H1 (cell line): Measurements from ENCODE around the gene RNF32. TPM values are rescaled to one million over a fixed set of nuclear protein-coding genes. Genes with fewer than 3 reads are reported as not detected.

Experiments
- CTCF ChIA-PET: fragments of 300-600 bp; sonication (Branson Sonifier 250); formaldehyde crosslinking; loops from one replicate; lab custom pipeline; 2021; ENCODE audit not compliant: partially characterized antibody; lab: Charles Lee
- POLR2A ChIA-PET: fragments of 300-600 bp; sonication (Branson Sonifier 250); formaldehyde crosslinking; loops from one replicate; lab custom pipeline; 2021; ENCODE audit warnings: inconsistent platforms; ENCODE audit not compliant: partially characterized antibody; lab: Charles Lee
- DNase-seq, 2 experiments: peaks; one replicate each; pipeline versions ENCODE4 v3.0.0 to v3.0.0-alpha.2; 2010 to 2022; ENCODE audit warnings: low spot score in 2 of 2, low read depth in 1 of 2, mixed read lengths in 1 of 2
- FAIRE-seq: peaks from 2 replicates; lab custom pipeline; 2011; peaks lifted over from hg19 to GRCh38; lab: Jason Lieb, UNC
- H2AFZ ChIP-seq: 2 replicates; pipeline ENCODE4 v1.8.1; 2012; ENCODE audit warnings: low read length, inconsistent platforms
- H2AK5ac ChIP-seq: 2 replicates; pipeline ENCODE4 v1.6.1; 2013; ENCODE audit warnings: low read depth, low read length
- H2BK120ac ChIP-seq: replicated peaks from 2 replicates; pipeline ENCODE3; 2013; ENCODE audit warnings: low read depth, low read length, inconsistent platforms
- H2BK12ac ChIP-seq: 2 replicates; pipeline ENCODE4 v1.6.1; 2013; ENCODE audit warnings: low read depth, low read length
- H2BK15ac ChIP-seq: 2 replicates; pipeline ENCODE4 v1.6.1; 2013; ENCODE audit warnings: low read length
- H2BK20ac ChIP-seq: 2 replicates; pipeline ENCODE4 v1.6.1; 2013; ENCODE audit warnings: low read length
- H2BK5ac ChIP-seq: 2 replicates; pipeline ENCODE4 v1.6.1; 2013; ENCODE audit warnings: low read depth, low read length
- H3K14ac ChIP-seq: 2 replicates; pipeline ENCODE4 v1.6.1; 2013; ENCODE audit warnings: inconsistent platforms; ENCODE audit not compliant: insufficient read length
- H3K18ac ChIP-seq: 2 replicates; pipeline ENCODE4 v1.6.1; 2013; ENCODE audit warnings: low read length; ENCODE audit errors: extremely low read depth
- H3K23ac ChIP-seq: 2 replicates; pipeline ENCODE4 v1.6.1; 2013; ENCODE audit warnings: inconsistent platforms; ENCODE audit not compliant: insufficient read length
- H3K23me2 ChIP-seq: 2 replicates; pipeline ENCODE4 v1.6.1; 2013; ENCODE audit warnings: low read depth, low read length
- H3K27ac ChIP-seq: 2 replicates; pipeline ENCODE4 v1.6.1; 2011; ENCODE audit warnings: low read depth, low read length, inconsistent platforms
- H3K27me3 ChIP-seq, 4 experiments: replicated peaks in 1 of 4; 1 replicate in 1 of 4; 2 replicates in 3 of 4; pipeline versions ENCODE4 v1.6.1 to v1.8.1; 2011 to 2013; ENCODE audit warnings: low read length in 3 of 4, mild to moderate bottlenecking in 3 of 4, inconsistent platforms in 2 of 4, mixed read lengths in 2 of 4, moderate library complexity in 1 of 4; ENCODE audit not compliant: control insufficient read depth in 3 of 4, insufficient read depth in 3 of 4; ENCODE audit errors: extremely low read depth in 1 of 4
- H3K36me3 ChIP-seq, 4 experiments: 2 replicates each; pipeline versions ENCODE4 v1.6.1 to v1.8.1; 2011 to 2013; ENCODE audit warnings: mild to moderate bottlenecking in 4 of 4, low read length in 3 of 4, moderate library complexity in 2 of 4, control low read depth in 1 of 4, inconsistent platforms in 1 of 4; ENCODE audit not compliant: insufficient read depth in 4 of 4, control insufficient read depth in 2 of 4
- H3K4ac ChIP-seq: replicated peaks from 2 replicates; pipeline ENCODE3; 2013; ENCODE audit warnings: low read length, low read depth, mixed read lengths, inconsistent platforms; ENCODE audit not compliant: insufficient read length
- H3K4me1 ChIP-seq, 4 experiments: replicated peaks in 1 of 4; 1 replicate in 1 of 4; 2 replicates in 3 of 4; pipeline versions ENCODE4 v1.6.1 to v1.8.1; 2011 to 2013; ENCODE audit warnings: low read length in 3 of 4, inconsistent platforms in 2 of 4, mixed read lengths in 1 of 4; ENCODE audit not compliant: insufficient read depth in 4 of 4, control insufficient read depth in 3 of 4
- H3K4me2 ChIP-seq, 2 experiments: 2 replicates each; pipeline versions ENCODE4 v1.6.1 to v1.8.1; 2011 to 2013; ENCODE audit warnings: low read depth in 2 of 2, low read length in 2 of 2, control low read depth in 1 of 2, inconsistent platforms in 1 of 2, mild to moderate bottlenecking in 1 of 2; ENCODE audit not compliant: insufficient read depth in 1 of 2
- H3K4me3 ChIP-seq, 4 experiments: fragments of 200-600, 300-600 bp in 1 of 4; sonication (generic), shearing (Covaris generic), sonication (Bioruptor Twin) in 1 of 4; 2 replicates each; pipeline versions ENCODE4 v1.5.1 to v1.8.1; 2011 to 2016; ENCODE audit warnings: low read length in 4 of 4, low read depth in 3 of 4, control low read depth in 2 of 4, inconsistent platforms in 2 of 4, mild to moderate bottlenecking in 2 of 4, mixed read lengths in 1 of 4, moderate library complexity in 1 of 4; ENCODE audit not compliant: insufficient read depth in 2 of 4; ENCODE audit errors: extremely low read depth in 1 of 4
- H3K56ac ChIP-seq: replicated peaks from 2 replicates; pipeline ENCODE3; 2013; ENCODE audit warnings: low read depth, mild to moderate bottlenecking, mixed read lengths, low read length, inconsistent platforms; ENCODE audit not compliant: insufficient read length
- H3K79me1 ChIP-seq: 2 replicates; pipeline ENCODE4 v1.6.1; 2013; ENCODE audit warnings: low read depth, low read length, control low read depth
- H3K79me2 ChIP-seq, 2 experiments: 2 replicates each; pipeline versions ENCODE4 v1.6.1 to v1.8.1; 2012 to 2013; ENCODE audit warnings: low read length in 2 of 2, mild to moderate bottlenecking in 2 of 2, inconsistent platforms in 1 of 2; ENCODE audit not compliant: insufficient read depth in 2 of 2, control insufficient read depth in 1 of 2
- H3K9ac ChIP-seq, 4 experiments: replicated peaks in 1 of 4; 1 replicate in 1 of 4; 2 replicates in 3 of 4; pipeline versions ENCODE4 v1.6.1 to v1.8.1; 2011 to 2013; ENCODE audit warnings: low read depth in 3 of 4, low read length in 3 of 4, control low read depth in 2 of 4, mild to moderate bottlenecking in 2 of 4, moderate library complexity in 2 of 4, inconsistent platforms in 1 of 4; ENCODE audit errors: extremely low read depth in 1 of 4
- H3K9me3 ChIP-seq, 2 experiments: 2 replicates each; pipeline versions ENCODE4 v1.6.1 to v1.8.1; 2012 to 2013; ENCODE audit warnings: mild to moderate bottlenecking in 2 of 2, moderate library complexity in 2 of 2, control low read depth in 1 of 2, inconsistent platforms in 1 of 2, low read depth in 1 of 2, low read length in 1 of 2, mixed read lengths in 1 of 2; ENCODE audit not compliant: insufficient read depth in 2 of 2
- H4K20me1 ChIP-seq, 2 experiments: replicated peaks in 1 of 2; 2 replicates each; pipeline versions ENCODE3 to v1.8.1; 2011 to 2013; ENCODE audit warnings: inconsistent platforms in 2 of 2, low read length in 2 of 2, mild to moderate bottlenecking in 1 of 2; ENCODE audit not compliant: insufficient read depth in 2 of 2, control insufficient read depth in 1 of 2
- H4K5ac ChIP-seq: 2 replicates; pipeline ENCODE4 v1.6.1; 2013; ENCODE audit warnings: low read length, low read depth, mixed read lengths, inconsistent platforms; ENCODE audit not compliant: insufficient read length
- H4K8ac ChIP-seq: 2 replicates; pipeline ENCODE4 v1.8.0; 2013; ENCODE audit warnings: mild to moderate bottlenecking, moderate library complexity, low read length, inconsistent platforms; ENCODE audit not compliant: insufficient read depth; ENCODE audit errors: extremely low read depth
- H4K91ac ChIP-seq: replicated peaks from 2 replicates; pipeline ENCODE3; 2013; ENCODE audit warnings: low read length, mixed read lengths, inconsistent platforms; ENCODE audit not compliant: insufficient read length
- EGR1 ChIP-seq: IDR thresholded peaks from 2 replicates; pipeline ENCODE4 v1.6.1; 2011; ENCODE audit warnings: low read depth, low read length, borderline replicate concordance
- EP300 ChIP-seq, 2 experiments: IDR thresholded peaks; 1 replicate in 1 of 2; 2 replicates in 1 of 2; pipeline ENCODE4 v1.6.1; 2011 to 2012; ENCODE audit warnings: low read depth in 2 of 2, low read length in 2 of 2, mild to moderate bottlenecking in 2 of 2, borderline replicate concordance in 1 of 2, inconsistent platforms in 1 of 2, moderate library complexity in 1 of 2
- JUN ChIP-seq: IDR thresholded peaks from 2 replicates; pipeline ENCODE4 v1.6.1; 2011; ENCODE audit warnings: low read depth, mild to moderate bottlenecking, improper control_type of control experiment, low read length
- KDM5A ChIP-seq: fragments of 200-600 bp; IDR thresholded peaks from 2 replicates; pipeline ENCODE4 v1.7.1; 2012; ENCODE audit warnings: mild to moderate bottlenecking, low read length, inconsistent platforms, mixed read lengths
- POLR2A ChIP-seq, 2 experiments: IDR thresholded peaks; 1 replicate in 1 of 2; 2 replicates in 1 of 2; pipeline ENCODE4 v1.6.1; 2011; ENCODE audit warnings: low read depth in 2 of 2, low read length in 2 of 2, mild to moderate bottlenecking in 2 of 2; ENCODE audit errors: control extremely low read depth in 1 of 2
- RAD21 ChIP-seq, 2 experiments: IDR thresholded peaks in 1 of 2; conservative IDR thresholded peaks in 1 of 2; 2 replicates each; pipeline ENCODE4 v1.6.1; 2011; ENCODE audit warnings: low read depth in 2 of 2, low read length in 2 of 2, improper control_type of control experiment in 1 of 2, inconsistent platforms in 1 of 2, mild to moderate bottlenecking in 1 of 2, moderate library complexity in 1 of 2
- SIX5 ChIP-seq: IDR thresholded peaks from 2 replicates; pipeline ENCODE4 v1.6.1; 2011; ENCODE audit warnings: mild to moderate bottlenecking, low read depth, low read length
- SUZ12 ChIP-seq: fragments of 200-600 bp; sonication (generic); IDR thresholded peaks from 2 replicates; pipeline ENCODE4 v1.6.1; 2012; ENCODE audit warnings: mild to moderate bottlenecking, inconsistent platforms, low read length, moderate library complexity, mixed read lengths
- TBP ChIP-seq: IDR thresholded peaks from 2 replicates; pipeline ENCODE4 v1.6.1; 2011; ENCODE audit warnings: low read depth, low read length, improper control_type of control experiment
- WGBS, 2 experiments: shearing (Covaris generic) in 1 of 2; methylation state at CpG; one replicate each; pipeline versions ENCODE4 v1.1.6 to v1.1.7; 2013 to 2015; ENCODE audit warnings: low lambda C conversion rate in 2 of 2, mixed read lengths in 2 of 2, inconsistent platforms in 1 of 2, low coverage in 1 of 2, missing lambda C conversion rate in 1 of 2; ENCODE audit not compliant: insufficient replicate concordance in 2 of 2, insufficient coverage in 1 of 2, insufficient read length in 1 of 2; ENCODE audit errors: extremely low coverage in 1 of 2, missing lambda C conversion rate in 1 of 2; 5-methylcytosine and 5-hydroxymethylcytosine counted together
- polyA plus RNA-seq, 7 experiments: library from polyadenylated mRNA; depleted of rRNA in 3 of 7; stranded (reverse) in 5 of 7; unstranded in 2 of 7; fragments of >200 nt in 5 of 7; fragments of 200-250 nt in 2 of 7; gene quantifications; 1 replicate in 5 of 7; 2 replicates in 1 of 7; 4 replicates in 1 of 7; pipeline versions ENCODE4 v1.2.1 to v1.2.3, GENCODE V29; 2011 to 2013; ENCODE audit warnings: missing spikeins in 2 of 7, mixed read lengths in 2 of 7
- total RNA-seq: library from RNA; stranded (reverse); fragmentation: NEBNext Ultra II Directional; extraction: Animal tissue kit (Norgen Biotek cat#: 25700); gene quantifications from 2 replicates; pipeline ENCODE4 v1.2.1, GENCODE V29; 2021
- TF ChIP-seq, protein P1 (sequence below): IDR thresholded peaks from 2 replicates; pipeline ENCODE4 v1.6.1; 2011; ENCODE audit warnings: low read length, improper control_type of control experiment
- TF ChIP-seq, protein P2 (sequence below): IDR thresholded peaks from 2 replicates; pipeline ENCODE4 v1.6.1; 2012; ENCODE audit warnings: low read length, inconsistent platforms

Gene RNF32
- total and polyA plus RNA-seq, 2 of the 8 experiments (the other 6 are each of a cell fraction or from before 2014, with no cell fraction given): 0.48 to 1.2 TPM

DNA sequence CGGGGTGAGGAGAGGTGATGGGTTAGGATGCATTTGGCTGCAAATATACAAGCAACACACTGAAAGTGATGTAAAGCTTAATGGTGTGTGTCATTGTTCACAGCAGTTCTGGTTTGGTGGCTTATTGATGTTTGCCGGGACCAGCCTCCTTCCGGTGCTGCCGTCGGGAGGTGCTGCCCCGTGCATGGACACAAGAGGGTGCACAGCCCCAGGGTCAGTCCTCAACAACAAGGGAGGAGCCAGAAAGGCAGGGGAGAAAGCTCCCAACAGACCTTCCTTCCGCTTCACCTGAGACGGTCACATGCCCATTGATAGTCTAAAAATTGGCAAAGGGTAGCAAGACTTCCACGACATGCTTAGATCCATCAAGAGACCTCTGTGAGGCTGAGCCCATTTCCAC lies 9.5 kb downstream of the RNF32 start:
- DNase-seq (no peak), FAIRE-seq (peak; percentile 39)
- Histone ChIP-seq H2BK15ac (no peak overlapping the region), H2BK5ac (no peak overlapping the region), H3K27me3 (no peaks in the 10 kb centered on the region), H3K27ac (no peak overlapping the region), H3K79me2 (no peaks in the 10 kb centered on the region), H4K5ac (no peak overlapping the region), H2AK5ac (no peak overlapping the region), H3K23me2 (no peaks in the 10 kb centered on the region), H3K18ac (no peak overlapping the region), H4K91ac (no peak overlapping the region), H3K4ac (no peak overlapping the region), H3K36me3 (no peaks in the 10 kb centered on the region), H3K56ac (no peak overlapping the region), H4K8ac (no peak overlapping the region), H3K4me3 (no peak overlapping the region), H3K4me2 (no peak overlapping the region), H3K23ac (no peak overlapping the region), H3K79me1 (no peaks in the 10 kb centered on the region), H3K9me3 (0 out of 4 replicates have a peak, but pooled peaks cover 0 to 2% of the 10 kb centered on the region in 2 experiments), H2BK20ac (no peak overlapping the region), H3K14ac (no peak overlapping the region), H2AFZ (no peak overlapping the region), H3K9ac (no peak overlapping the region), H3K4me1 (peaks cover 0 to 3% (median 0%) of the 10 kb centered on the region in 4 experiments; a peak in 1 of 7 replicates), H2BK120ac (no peak overlapping the region), H4K20me1 (no peaks in the 10 kb centered on the region), H2BK12ac (no peak overlapping the region)
- 78% methylated on average over 9 of the region's 9 CpGs; no CpG with 5 or more reads in 1 of the 2 experiments for WGBS, 2 experiments
- CTCF ChIA-PET: interaction anchor here (0.6 to 1.9 kb wide), 13 partner anchors 9 to 170 kb away, joined by 3 to 10 read pairs (median 4); partner anchors contain the start of gene RNF32
- POLR2A ChIA-PET: interaction anchor here (1.4 kb wide), 1 partner anchor 9 kb away, joined by 6 read pairs; the partner anchor contains the start of gene RNF32
- TF ChIP-seq, protein P1, sequence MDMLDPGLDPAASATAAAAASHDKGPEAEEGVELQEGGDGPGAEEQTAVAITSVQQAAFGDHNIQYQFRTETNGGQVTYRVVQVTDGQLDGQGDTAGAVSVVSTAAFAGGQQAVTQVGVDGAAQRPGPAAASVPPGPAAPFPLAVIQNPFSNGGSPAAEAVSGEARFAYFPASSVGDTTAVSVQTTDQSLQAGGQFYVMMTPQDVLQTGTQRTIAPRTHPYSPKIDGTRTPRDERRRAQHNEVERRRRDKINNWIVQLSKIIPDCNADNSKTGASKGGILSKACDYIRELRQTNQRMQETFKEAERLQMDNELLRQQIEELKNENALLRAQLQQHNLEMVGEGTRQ: peak; percentile 45; the same call in 1 of the 2 replicates
- TF ChIP-seq POLR2A (IDR thresholded peaks at IDR 0.05; ENCODE audit: control extremely low read depth in 1 of 2, low read depth in 2 of 2, low read length in 2 of 2): no peak
- TF ChIP-seq KDM5A: no peak
- TF ChIP-seq TBP: no peak
- no peak for TF ChIP-seq JUN
- TF ChIP-seq SUZ12: no peak
- TF ChIP-seq, protein P2, sequence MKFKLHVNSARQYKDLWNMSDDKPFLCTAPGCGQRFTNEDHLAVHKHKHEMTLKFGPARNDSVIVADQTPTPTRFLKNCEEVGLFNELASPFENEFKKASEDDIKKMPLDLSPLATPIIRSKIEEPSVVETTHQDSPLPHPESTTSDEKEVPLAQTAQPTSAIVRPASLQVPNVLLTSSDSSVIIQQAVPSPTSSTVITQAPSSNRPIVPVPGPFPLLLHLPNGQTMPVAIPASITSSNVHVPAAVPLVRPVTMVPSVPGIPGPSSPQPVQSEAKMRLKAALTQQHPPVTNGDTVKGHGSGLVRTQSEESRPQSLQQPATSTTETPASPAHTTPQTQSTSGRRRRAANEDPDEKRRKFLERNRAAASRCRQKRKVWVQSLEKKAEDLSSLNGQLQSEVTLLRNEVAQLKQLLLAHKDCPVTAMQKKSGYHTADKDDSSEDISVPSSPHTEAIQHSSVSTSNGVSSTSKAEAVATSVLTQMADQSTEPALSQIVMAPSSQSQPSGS: no peak
- no peak for TF ChIP-seq EP300 (IDR thresholded peaks at IDR 0.05; ENCODE audit: borderline replicate concordance in 1 of 2, low read depth in 2 of 2, low read length in 2 of 2)
- peak; percentile 76 to 83 for TF ChIP-seq RAD21 (IDR thresholded peaks at IDR 0.05 in 1 of 2, conservative IDR thresholded peaks at IDR 0.05 in 1 of 2; ENCODE audit: low read depth in 2 of 2, low read length in 2 of 2)
- no peak for TF ChIP-seq EGR1
- TF ChIP-seq SIX5: no peak
